ENCODE measurements around the gene CDCA7. TPM values are rescaled to one million over a fixed set of nuclear protein-coding genes. Genes with fewer than 3 reads are reported as not detected.

CDCA7 gene
- total and polyA plus RNA-seq, 2 of the 13 experiments (the other 11 are each of a cell fraction or from before 2014, with no cell fraction given), result 46.2 to 57.8 TPM

DNA sequence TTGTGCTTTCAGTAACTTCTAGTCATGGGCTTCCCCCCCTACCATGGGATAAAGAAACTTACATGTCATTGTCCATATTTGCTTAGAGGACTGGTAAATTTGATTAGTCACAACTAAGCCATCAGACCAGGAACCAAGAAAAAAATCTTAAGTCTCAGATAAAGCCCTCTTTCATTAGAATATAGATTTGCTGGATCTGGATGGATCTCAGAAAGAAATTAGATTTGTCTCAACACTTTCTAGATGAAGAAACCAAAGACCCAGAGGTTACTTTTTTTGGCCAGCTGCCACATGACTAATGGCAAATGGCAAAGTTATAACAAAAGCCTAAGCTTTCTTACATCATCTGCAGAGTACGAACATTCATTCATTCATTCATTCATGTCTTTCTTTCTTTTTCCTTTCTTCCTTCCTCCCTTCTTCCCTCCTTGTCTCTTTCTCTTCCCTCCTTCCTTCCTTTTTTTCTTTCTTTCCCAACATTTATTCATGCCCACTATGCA, 60.2 kb downstream of the CDCA7 start:
- Histone ChIP-seq H3K4me1 (ENCODE audit: insufficient read depth, low read length) (no peaks in the 10 kb centered on the region), H3K36me3 (replicated peaks in 1 of 2; ENCODE audit: control insufficient read depth in 1 of 2, insufficient read depth in 2 of 2, low read length in 2 of 2) (no peaks in the 10 kb centered on the region), H3K27me3 (ENCODE audit: control insufficient read depth in 1 of 2, insufficient read depth in 2 of 2, low read length in 2 of 2) (0 out of 5 replicates have a peak, but pooled peaks cover 0 to 10% of the 10 kb centered on the region in 2 experiments), H3K27ac (ENCODE audit: extremely low read length, insufficient read depth, low read length) (no peak overlapping the region), H2AFZ (ENCODE audit: low read length) (no peak overlapping the region), H3K9me3 (ENCODE audit: low read length) (no peaks in the 10 kb centered on the region), H3K79me2 (ENCODE audit: insufficient read depth, low read length) (no peaks in the 10 kb centered on the region), H3K9ac (ENCODE audit: insufficient read depth, low read depth, low read length) (no peak overlapping the region), H4K20me1 (ENCODE audit: insufficient read depth, low read length) (no peaks in the 10 kb centered on the region), H3K4me2 (ENCODE audit: low read depth, low read length) (no peak overlapping the region), H3K4me3 (replicated peaks in 1 of 3; ENCODE audit: insufficient read depth in 1 of 3, low read depth in 2 of 3, low read length in 3 of 3) (no peak overlapping the region)
- no peak for FAIRE-seq
- ATAC-seq, result no peak
- WGBS (ENCODE audit: low lambda C conversion rate), result 51% methylated on average over 1 of the region's 1 CpG
- intact Hi-C loops (cut with micrococcal nuclease; ENCODE audit: unreplicated experiment), result no loop called here
- ChIA-PET POLR2A (no interaction called here), CTCF (ENCODE audit: low intra/inter-chr PET ratio, low total read pairs) (no interaction called here)
- in situ Hi-C loops (cut with HindIII; ENCODE audit: extremely low pct_ligation_motif_present, low pct_unique_long_range_greater_than_20kb), result loop anchor here (25.0 kb wide), 1 partner anchor 597 kb away; no protein-coding TSS in a partner anchor
- DNase-seq (ENCODE audit: low spot score), result no peak
- no TSS peak for BruUV-seq (replicated peaks)
- TF ChIP-seq TP53 (CRISPR knock-in tag; conservative IDR thresholded peaks at IDR 0.05) (no peak), ATF7 (IDR thresholded peaks at IDR 0.05) (peak; percentile 41), ATF7 (CRISPR knock-in tag; IDR thresholded peaks at IDR 0.05) (no peak)

DNA sequence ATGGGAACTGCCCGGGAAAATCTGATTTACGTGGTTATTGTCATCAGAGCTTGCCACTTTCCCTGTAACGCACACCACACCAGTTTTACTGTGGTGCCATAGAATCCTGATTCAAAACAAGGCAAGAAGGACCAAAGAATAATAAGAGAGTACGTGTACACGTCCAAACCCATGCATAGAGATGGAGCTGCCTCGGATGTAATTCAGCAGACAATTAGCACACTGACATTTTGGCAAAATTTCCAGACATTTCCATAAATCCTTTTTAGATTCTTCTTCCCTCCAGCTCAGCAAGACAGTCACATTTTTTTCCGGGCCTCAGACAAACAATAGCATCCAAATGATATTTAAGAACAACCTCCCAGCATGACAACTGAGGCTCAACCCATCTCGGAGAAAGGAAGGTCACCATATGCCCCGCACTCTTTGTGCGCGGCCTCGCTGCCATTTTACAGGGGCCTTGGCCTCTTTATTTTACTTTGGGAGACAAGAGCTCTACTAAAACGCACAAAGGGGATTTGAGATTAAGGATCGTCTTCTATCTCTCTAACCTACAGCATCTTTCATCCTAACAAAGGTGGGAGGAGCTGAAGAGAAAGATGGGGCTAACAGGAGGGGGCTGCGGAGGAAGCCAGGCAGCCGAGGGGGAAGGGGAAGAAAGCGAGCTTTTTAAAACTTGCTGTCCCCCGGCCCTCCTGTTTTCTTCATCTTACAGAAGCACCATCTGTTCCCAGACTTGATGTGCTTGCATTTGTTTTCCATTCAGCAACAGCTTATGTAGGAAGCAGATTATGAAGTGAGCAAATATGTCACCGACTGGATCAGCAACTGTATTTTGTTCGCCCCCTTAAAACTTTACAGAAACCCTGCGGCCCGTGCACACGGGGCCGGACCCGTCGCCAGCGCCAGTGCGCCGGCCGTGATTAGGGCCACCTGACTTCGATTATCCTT, 61.0 kb downstream of the CDCA7 start:
- H3K9ac ChIP-seq (ENCODE audit: insufficient read depth, low read depth, low read length), result no peak overlapping the region
- CTCF ChIA-PET (ENCODE audit: low intra/inter-chr PET ratio, low total read pairs), result no interaction called here
- no TSS peak for BruUV-seq (replicated peaks)
- peaks cover 0 to 11% of the 10 kb centered on the region in 2 experiments; a peak in 2 of 5 replicates for H3K27me3 ChIP-seq (ENCODE audit: control insufficient read depth in 1 of 2, insufficient read depth in 2 of 2, low read length in 2 of 2)
- POLR2A ChIA-PET, result no interaction called here
- ATAC-seq, result no peak
- TF ChIP-seq ZNF775 (CRISPR knock-in tag; IDR thresholded peaks at IDR 0.05; ENCODE audit: borderline replicate concordance), result no peak
- no peak for TF ChIP-seq CENPX (CRISPR knock-in tag; IDR thresholded peaks at IDR 0.05)
- TF ChIP-seq, protein P1, sequence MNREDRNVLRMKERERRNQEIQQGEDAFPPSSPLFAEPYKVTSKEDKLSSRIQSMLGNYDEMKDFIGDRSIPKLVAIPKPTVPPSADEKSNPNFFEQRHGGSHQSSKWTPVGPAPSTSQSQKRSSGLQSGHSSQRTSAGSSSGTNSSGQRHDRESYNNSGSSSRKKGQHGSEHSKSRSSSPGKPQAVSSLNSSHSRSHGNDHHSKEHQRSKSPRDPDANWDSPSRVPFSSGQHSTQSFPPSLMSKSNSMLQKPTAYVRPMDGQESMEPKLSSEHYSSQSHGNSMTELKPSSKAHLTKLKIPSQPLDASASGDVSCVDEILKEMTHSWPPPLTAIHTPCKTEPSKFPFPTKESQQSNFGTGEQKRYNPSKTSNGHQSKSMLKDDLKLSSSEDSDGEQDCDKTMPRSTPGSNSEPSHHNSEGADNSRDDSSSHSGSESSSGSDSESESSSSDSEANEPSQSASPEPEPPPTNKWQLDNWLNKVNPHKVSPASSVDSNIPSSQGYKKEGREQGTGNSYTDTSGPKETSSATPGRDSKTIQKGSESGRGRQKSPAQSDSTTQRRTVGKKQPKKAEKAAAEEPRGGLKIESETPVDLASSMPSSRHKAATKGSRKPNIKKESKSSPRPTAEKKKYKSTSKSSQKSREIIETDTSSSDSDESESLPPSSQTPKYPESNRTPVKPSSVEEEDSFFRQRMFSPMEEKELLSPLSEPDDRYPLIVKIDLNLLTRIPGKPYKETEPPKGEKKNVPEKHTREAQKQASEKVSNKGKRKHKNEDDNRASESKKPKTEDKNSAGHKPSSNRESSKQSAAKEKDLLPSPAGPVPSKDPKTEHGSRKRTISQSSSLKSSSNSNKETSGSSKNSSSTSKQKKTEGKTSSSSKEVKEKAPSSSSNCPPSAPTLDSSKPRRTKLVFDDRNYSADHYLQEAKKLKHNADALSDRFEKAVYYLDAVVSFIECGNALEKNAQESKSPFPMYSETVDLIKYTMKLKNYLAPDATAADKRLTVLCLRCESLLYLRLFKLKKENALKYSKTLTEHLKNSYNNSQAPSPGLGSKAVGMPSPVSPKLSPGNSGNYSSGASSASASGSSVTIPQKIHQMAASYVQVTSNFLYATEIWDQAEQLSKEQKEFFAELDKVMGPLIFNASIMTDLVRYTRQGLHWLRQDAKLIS (CRISPR knock-in tag; IDR thresholded peaks at IDR 0.05), result no peak
- TF ChIP-seq, protein P2, sequence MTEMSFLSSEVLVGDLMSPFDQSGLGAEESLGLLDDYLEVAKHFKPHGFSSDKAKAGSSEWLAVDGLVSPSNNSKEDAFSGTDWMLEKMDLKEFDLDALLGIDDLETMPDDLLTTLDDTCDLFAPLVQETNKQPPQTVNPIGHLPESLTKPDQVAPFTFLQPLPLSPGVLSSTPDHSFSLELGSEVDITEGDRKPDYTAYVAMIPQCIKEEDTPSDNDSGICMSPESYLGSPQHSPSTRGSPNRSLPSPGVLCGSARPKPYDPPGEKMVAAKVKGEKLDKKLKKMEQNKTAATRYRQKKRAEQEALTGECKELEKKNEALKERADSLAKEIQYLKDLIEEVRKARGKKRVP (CRISPR knock-in tag; IDR thresholded peaks at IDR 0.05), result no peak
- 56% methylated on average over 31 of the region's 31 CpGs for WGBS (ENCODE audit: low lambda C conversion rate)
- H2AFZ ChIP-seq (ENCODE audit: low read length), result no peak overlapping the region
- no peaks in the 10 kb centered on the region for H3K4me1 ChIP-seq (ENCODE audit: insufficient read depth, low read length)
- H3K27ac ChIP-seq (ENCODE audit: extremely low read length, insufficient read depth, low read length), result no peak overlapping the region
- no peaks in the 10 kb centered on the region for H4K20me1 ChIP-seq (ENCODE audit: insufficient read depth, low read length)
- FAIRE-seq, result no peak
- no peaks in the 10 kb centered on the region for H3K36me3 ChIP-seq (replicated peaks in 1 of 2; ENCODE audit: control insufficient read depth in 1 of 2, insufficient read depth in 2 of 2, low read length in 2 of 2)
- DNase-seq (ENCODE audit: low spot score), result no peak
- in situ Hi-C loops (cut with HindIII; ENCODE audit: extremely low pct_ligation_motif_present, low pct_unique_long_range_greater_than_20kb) (loop anchor here (25.0 kb wide), 1 partner anchor 597 kb away; no protein-coding TSS in a partner anchor), intact Hi-C loops (cut with micrococcal nuclease; ENCODE audit: unreplicated experiment) (no loop called here)
- H3K79me2 ChIP-seq (ENCODE audit: insufficient read depth, low read length), result no peaks in the 10 kb centered on the region
- no peak overlapping the region for H3K4me3 ChIP-seq (replicated peaks in 1 of 3; ENCODE audit: insufficient read depth in 1 of 3, low read depth in 2 of 3, low read length in 3 of 3)
- no peak overlapping the region for H3K4me2 ChIP-seq (ENCODE audit: low read depth, low read length)
- no peaks in the 10 kb centered on the region for H3K9me3 ChIP-seq (ENCODE audit: low read length)

Measured in HepG2 (cell line).